ENCODE results near the gene L3MBTL1.
A peak's percentile ranks its signal among the peaks of the same experiment; 100 is the strongest.
"Not testable (repeated sequence)": the region's sequence is repeated elsewhere in the genome, so short reads cannot be mapped to it uniquely, and the experiment has no call there.

Gene L3MBTL1

GRCh38 chr20:43584448-43585136 lies 77.1 kb downstream of the L3MBTL1 start:
- intact Hi-C loops (cut with micrococcal nuclease), result no loop called here
- Mint-ChIP-seq H3K27ac (no peak overlapping the region), H3K4me1 (ENCODE audit: low read depth) (peaks cover 12% of the 10 kb centered on the region), H3K27me3 (no peaks in the 10 kb centered on the region), H3K9me3 (no peaks in the 10 kb centered on the region), H3K4me3 (no peak overlapping the region), H3K36me3 (ENCODE audit: low read depth) (no peaks in the 10 kb centered on the region)

GRCh38 chr20:43586641-43587040 lies 79.1 kb downstream of the L3MBTL1 start:
- H3K27me3 Mint-ChIP-seq, result no peaks in the 10 kb centered on the region
- no peak overlapping the region for H3K27ac Mint-ChIP-seq
- peaks cover 7% of the 10 kb centered on the region for H3K36me3 Mint-ChIP-seq (ENCODE audit: low read depth)
- H3K9me3 Mint-ChIP-seq, result no peaks in the 10 kb centered on the region
- no peak overlapping the region for H3K4me3 Mint-ChIP-seq
- H3K4me1 Mint-ChIP-seq (ENCODE audit: low read depth), result peaks cover 26% of the 10 kb centered on the region
- intact Hi-C loops (cut with micrococcal nuclease), result no loop called here

GRCh38 chr20:43588526-43588925 lies 81.0 kb downstream of the L3MBTL1 start:
- intact Hi-C loops (cut with micrococcal nuclease); H3K4me3 Mint-ChIP-seq; H3K9me3 Mint-ChIP-seq; H3K36me3 Mint-ChIP-seq (ENCODE audit: low read depth); H3K27ac Mint-ChIP-seq; H3K27me3 Mint-ChIP-seq: not testable (repeated sequence)
- peaks cover 27% of the 10 kb centered on the region for H3K4me1 Mint-ChIP-seq (ENCODE audit: low read depth)

GRCh38 chr20:43590036-43590391 lies 82.5 kb downstream of the L3MBTL1 start:
- intact Hi-C loops (cut with micrococcal nuclease), result loop anchor here (1.0 to 2.0 kb wide), 2 partner anchors 76 to 77 kb away; partner anchors contain the start of gene MYBL2
- peaks cover 18% of the 10 kb centered on the region for H3K36me3 Mint-ChIP-seq (ENCODE audit: low read depth)
- H3K27ac Mint-ChIP-seq, result peak overlapping the region; percentile 92
- peak overlapping the region; percentile 90 for H3K4me3 Mint-ChIP-seq
- peaks cover 15% of the 10 kb centered on the region for H3K4me1 Mint-ChIP-seq (ENCODE audit: low read depth)
- H3K27me3 Mint-ChIP-seq, result no peaks in the 10 kb centered on the region
- H3K9me3 Mint-ChIP-seq, result no peaks in the 10 kb centered on the region

- intact Hi-C loops (cut with micrococcal nuclease), result loop anchor here (1.0 to 2.0 kb wide), 2 partner anchors 76 kb away; partner anchors contain the start of gene MYBL2
- Mint-ChIP-seq H3K4me3 (peak within 1 kb of the TSS; percentile 90), H3K36me3 (ENCODE audit: low read depth) (peaks cover 24% of the 10 kb centered on the region), H3K27me3 (no peaks in the 10 kb centered on the region), H3K27ac (peak within 1 kb of the TSS; percentile 92), H3K4me1 (ENCODE audit: low read depth) (peaks cover 15% of the 10 kb centered on the region), H3K9me3 (no peaks in the 10 kb centered on the region)
These were observed 83.2 kb downstream of the L3MBTL1 start, which contains the start of gene IFT52 for GRCh38 chr20:43590392-43591303. IFT52 (plus strand) TSS chr20:43590937; CDS start chr20:43594699, 3,762 bp downstream.
